Astrocyte of the cerebellum (primary cell): ENCODE data around the gene KRT34.
"Not testable (repeated sequence)": the region's sequence is repeated elsewhere in the genome, so short reads cannot be mapped to it uniquely, and the experiment has no call there.

ENCODE experiments used
- DNase-seq: peaks from one replicate; pipeline ENCODE4 v3.0.0-alpha.2; 2011; ENCODE audit warnings: low read depth
- H3K4me3 ChIP-seq: 2 replicates; pipeline ENCODE4 v1.5.1; 2011; ENCODE audit warnings: mild to moderate bottlenecking, low read depth, low read length, moderate library complexity
- CTCF ChIP-seq: IDR thresholded peaks from 2 replicates; pipeline ENCODE4 v1.5.1; 2012; ENCODE audit warnings: low read length, low read depth, moderate library complexity, mild to moderate bottlenecking; ENCODE audit errors: missing control alignments
- in situ Hi-C: cut with HindIII; loops from 2 replicates; pipeline ENCODE4 v1.10.0; 2017; ENCODE audit warnings: low sequenced_read_pairs

The KRT34 gene

DNA sequence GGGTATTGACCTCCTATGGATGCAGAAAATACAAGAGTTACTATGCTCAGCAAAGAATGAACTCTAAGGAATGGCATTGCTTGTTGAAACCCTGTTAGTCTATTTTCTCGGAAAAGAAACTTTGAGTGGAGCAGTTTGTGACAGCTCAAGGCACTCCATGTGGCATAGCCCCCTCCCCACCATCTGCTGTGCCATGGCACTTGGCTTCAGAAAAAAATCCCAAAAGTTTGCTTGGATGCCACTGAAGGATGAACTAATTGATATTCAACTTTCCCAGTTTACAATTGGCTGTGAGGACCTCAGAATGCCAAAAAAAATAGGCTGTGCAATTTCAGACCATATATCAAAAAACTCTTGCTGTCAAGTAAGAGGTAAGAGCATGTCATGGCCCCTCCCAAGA lies 13.5 kb upstream of the KRT34 start:
- in situ Hi-C loops, result no loop called here
- DNase-seq, result no peak
- no peak overlapping the region for H3K4me3 ChIP-seq
- TF ChIP-seq CTCF, result no peak

GRCh38 chr17:41395044-41395443 lies 12.9 kb upstream of the KRT34 start:
- DNase-seq, H3K4me3 ChIP-seq, in situ Hi-C loops: not testable (repeated sequence)

DNA sequence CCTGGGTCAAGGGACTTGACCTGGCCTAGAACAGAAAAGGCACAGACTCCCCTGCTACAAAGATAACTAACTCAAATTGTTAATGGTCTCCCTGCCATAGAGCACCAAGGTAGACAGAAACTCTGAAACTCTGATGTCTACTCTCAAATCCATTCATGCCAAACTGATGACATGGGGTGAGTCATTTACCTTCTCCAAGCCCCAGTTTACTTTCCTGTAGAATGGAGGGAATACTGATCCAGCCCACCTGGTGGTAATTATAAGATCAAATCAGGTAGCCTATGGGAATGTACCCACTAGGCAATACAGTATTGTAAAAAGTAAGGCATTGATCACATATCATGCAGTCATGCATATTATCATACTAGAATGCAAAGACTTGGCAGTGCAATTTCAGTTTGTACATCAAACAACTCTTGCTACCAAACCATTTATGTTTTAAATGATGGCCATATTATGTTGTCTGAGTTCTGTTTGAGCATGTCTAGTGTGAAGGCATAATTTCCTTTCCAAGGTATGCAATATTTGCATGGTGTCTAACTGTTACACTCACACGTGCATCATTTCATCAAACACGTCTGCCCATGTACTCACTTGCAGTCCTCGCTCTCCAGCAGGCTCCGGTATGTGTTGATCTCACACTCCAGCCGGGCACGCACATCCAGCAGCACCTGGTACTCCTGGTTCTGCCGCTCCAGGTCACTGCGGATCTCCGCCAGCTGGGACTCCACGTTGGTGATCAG lies 12.3 kb upstream of the KRT34 start:
- no peak for DNase-seq
- in situ Hi-C loops, result no loop called here
- TF ChIP-seq CTCF, result no peak
- no peak overlapping the region for H3K4me3 ChIP-seq

GRCh38 chr17:41393826-41394225 lies 11.7 kb upstream of the KRT34 start:
- no peak for TF ChIP-seq CTCF
- in situ Hi-C loops, result no loop called here
- DNase-seq, result no peak
- H3K4me3 ChIP-seq, result no peak overlapping the region

DNA sequence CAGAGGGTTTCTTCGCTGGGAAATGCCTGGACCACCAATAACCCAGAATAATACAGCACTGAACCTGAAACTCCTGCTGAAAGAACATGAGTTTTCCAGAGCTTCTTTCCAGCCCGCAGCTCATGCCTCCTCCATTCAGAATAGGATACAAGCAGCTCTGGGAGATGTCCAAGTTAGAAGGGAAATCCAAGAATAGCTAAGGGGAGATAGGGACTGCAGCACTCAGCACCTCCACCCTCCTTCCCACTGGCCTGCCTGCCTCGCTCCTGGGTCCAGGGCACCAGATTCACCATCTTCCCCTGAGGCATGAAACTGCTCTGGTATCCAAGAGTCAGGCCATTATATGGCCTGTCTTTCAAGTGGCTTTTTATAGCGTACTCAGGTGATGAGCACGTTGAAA lies 11.2 kb upstream of the KRT34 start:
- no peak for DNase-seq
- no peak for TF ChIP-seq CTCF

GRCh38 chr17:41392278-41392677 lies 10.2 kb upstream of the KRT34 start:
- DNase-seq, result no peak
- in situ Hi-C loops, result no loop called here
- H3K4me3 ChIP-seq, result no peak overlapping the region
- TF ChIP-seq CTCF, result no peak

More for the DNA sequence above, 11.2 kb upstream of the KRT34 start:
- in situ Hi-C loops, result no loop called here
- H3K4me3 ChIP-seq, result no peak overlapping the region

DNA sequence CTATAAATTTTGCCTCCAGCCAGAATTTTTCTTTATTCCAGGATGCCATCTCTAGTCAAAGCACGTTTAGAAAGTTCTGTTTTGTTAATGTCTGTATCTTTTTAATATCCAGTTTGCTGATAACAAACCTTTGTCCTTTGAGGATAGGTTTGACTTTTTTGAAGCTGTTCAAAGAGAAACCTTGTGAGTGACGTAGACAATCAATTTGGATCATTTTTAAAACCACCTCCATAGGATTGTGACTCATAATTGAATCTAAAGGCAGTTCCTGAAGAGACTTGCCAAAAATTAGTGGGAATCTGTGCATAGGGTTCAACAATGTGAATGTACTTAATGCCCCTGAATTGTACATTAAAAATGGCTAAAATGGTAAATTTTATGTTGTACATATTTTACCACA lies 9.4 kb upstream of the KRT34 start:
- no peak for TF ChIP-seq CTCF
- DNase-seq, result no peak
- H3K4me3 ChIP-seq, result no peak overlapping the region
- in situ Hi-C loops, result no loop called here
